Heart right ventricle (tissue), 16 donors: ENCODE results near the gene FOXF2. TPM values are rescaled to one million over a fixed set of nuclear protein-coding genes. Genes with fewer than 3 reads are reported as not detected.

Experiments used
- ATAC-seq, 8 donors: fragments of 200-7000 bp; cut with Tn5 transposase; one replicate each; pipeline ENCODE4 v1.9.1; 2020; ENCODE audit warnings: mild to moderate bottlenecking in 8 of 8, moderate library complexity in 8 of 8, moderate number of reproducible peaks in 1 of 8
- DNase-seq, 2 donors: peaks; one replicate each; pipeline ENCODE4 v3.0.0-alpha.2; 2020
- H3K27ac ChIP-seq, 10 donors: fragments of 200-600 bp; sonication (generic) in 2 of 10; one replicate each; pipeline versions ENCODE4 v1.5.0 to v1.8.0; 2020 to 2022; ENCODE audit warnings: mild to moderate bottlenecking in 3 of 10
- H3K27me3 ChIP-seq, 7 donors: fragments of 200-600 bp; one replicate each; pipeline ENCODE4 v1.8.0; 2021 to 2022; ENCODE audit warnings: mild to moderate bottlenecking in 2 of 7
- H3K36me3 ChIP-seq, 9 donors: fragments of 200-600 bp; sonication (generic) in 1 of 9; one replicate each; pipeline versions ENCODE4 v1.5.0 to v1.8.0; 2020 to 2022; ENCODE audit warnings: mild to moderate bottlenecking in 2 of 9
- H3K4me1 ChIP-seq, 9 donors: fragments of 200-600 bp; sonication (generic) in 1 of 9; one replicate each; pipeline versions ENCODE4 v1.5.0 to v1.8.0; 2020 to 2022; ENCODE audit warnings: mild to moderate bottlenecking in 4 of 9
- H3K4me3 ChIP-seq, 10 donors: fragments of 200-600 bp; sonication (generic) in 2 of 10; one replicate each; pipeline versions ENCODE4 v1.5.0 to v1.8.0; 2020 to 2022; ENCODE audit warnings: mild to moderate bottlenecking in 7 of 10, moderate library complexity in 2 of 10
- H3K9me3 ChIP-seq, 11 donors: fragments of 200-600 bp in 10 of 11; sonication (generic) in 2 of 11; one replicate each; pipeline versions ENCODE4 v1.5.0 to v1.8.0; 2013 to 2022; ENCODE audit warnings: mild to moderate bottlenecking in 2 of 11, control low read depth in 1 of 11, moderate library complexity in 1 of 11
- WGBS, 2 donors: extraction: QIAGEN DNeasy Blood & Tissue Kit; methylation state at CpG; one replicate each; pipeline ENCODE4 v1.1.7; 2013; ENCODE audit warnings: inconsistent platforms in 1 of 2; 5-methylcytosine and 5-hydroxymethylcytosine counted together
- intact Hi-C, 10 donors: fragments of 100-400 bp; cut with DNase I; formaldehyde crosslinking; loops; one replicate each; pipeline versions ENCODE4 v1.11.1 to v1.14.2; 2022
- polyA plus RNA-seq, 2 donors: library from polyadenylated mRNA; stranded (reverse); fragments of 200-250 nt; gene quantifications; one replicate each; pipeline ENCODE4 v1.2.3, GENCODE V29; 2013
- total RNA-seq, 10 donors: library from RNA; stranded (reverse); fragmentation: NEBNext Ultra II Directional in 3 of 10; extraction: Animal tissue kit (Norgen Biotek cat#: 25700) in 3 of 10; gene quantifications; one replicate each; pipeline versions ENCODE4 v1.2.1 to v1.2.4, GENCODE V29; 2021 to 2023
- TF ChIP-seq, protein P1 (sequence below), 9 donors: fragments of 200-600 bp; sonication (generic) in 2 of 9; IDR thresholded peaks; one replicate each; pipeline versions ENCODE4 v1.5.0 to v1.8.0; 2021 to 2022; ENCODE audit warnings: antibody characterized with exemption in 9 of 9, mild to moderate bottlenecking in 5 of 9, moderate library complexity in 1 of 9
- donor health status: Arrhythmogenic right ventricular cardiomyopathy.
- donor health status: ischemic (EF 13 %, LVEDD 7.1; RV severe dilation, severe dysfunction).
- donor health status: healthy with polysubstance abuse.
- donor health status: DM: no; HTN: yes; CAD: no.
- donor health status: DM: no; HTN: no; CAD: no.
- donor health status: ischemic (EF 25% LVEDD 6.9; RV normal size, moderate dysfunction).
- donor health status: ischemic (EF 25% LVEDD 5.7; RV mildly dilated, moderate dysfunction).
- donor health status: healthy.
- donor health status: DM: yes; HTN: yes; CAD: no.
- donor health status: Ischemic cardiomyopathy.
- donor health status: ischemic (EF 35%, LVEDD 5.7; RV mildly dilated, moderate dysfunction).
- donor health status: nonischemic (EF 11% LVEDD 7.7; RV severe dilation, severe dysfunction).
- donor health status: DM: yes; HTN: yes; CAD: no.
- donor health status: PGD.
- donor health status: ischemic (EF 29% LVEDD 5.4; RV normal size, mild dysfunction).
- donor health status: nonischemic (EF 23%, LVEDD 6.1; RV moderate dilation, normal function).

The FOXF2 gene
- total and polyA plus RNA-seq, 12 donors, result 0.10 to 0.18 (median 0.15) TPM; not detected in 3

DNA sequence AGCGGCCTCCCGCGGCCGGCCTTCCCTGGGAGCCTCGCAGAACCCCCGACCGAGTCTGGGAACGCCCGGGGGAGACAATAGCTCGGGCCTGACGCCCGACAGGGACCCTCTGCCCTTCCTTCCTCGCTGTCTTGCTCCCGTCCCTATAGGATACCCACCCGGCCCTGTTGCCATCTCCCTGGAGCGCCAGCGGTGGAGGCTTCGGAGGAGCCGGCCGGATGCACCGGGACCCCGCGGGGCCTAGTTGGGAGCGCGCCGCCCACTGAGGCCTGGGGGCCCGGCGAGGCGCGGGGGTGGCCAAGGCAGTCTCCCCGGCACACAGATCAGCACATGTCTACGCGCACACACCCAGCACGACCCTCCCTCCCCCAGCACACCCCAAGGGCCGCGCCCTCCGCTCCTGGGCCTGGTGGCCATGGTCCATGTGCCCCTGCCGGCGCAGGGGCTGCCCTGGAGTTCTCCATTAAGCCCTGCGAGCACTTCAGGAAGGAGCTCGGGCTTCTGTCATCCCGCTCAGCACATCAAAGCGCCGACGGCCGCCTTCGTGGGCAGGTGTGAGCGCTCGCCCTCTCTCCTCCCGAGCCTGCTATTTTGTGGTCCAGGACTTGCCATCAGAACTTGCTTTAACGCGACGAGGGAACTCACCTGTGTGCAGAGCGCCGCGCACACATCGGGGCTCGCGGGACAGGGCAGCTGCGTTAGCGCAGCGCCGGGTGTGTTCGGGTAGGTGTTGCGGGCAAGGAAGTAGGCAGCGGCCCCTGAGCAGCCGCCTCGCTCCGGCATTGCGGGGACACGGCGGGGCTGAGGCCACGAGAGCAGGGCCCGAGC, 3.7 kb downstream of the FOXF2 start:
- Histone ChIP-seq H3K36me3 (no peaks in the 10 kb centered on the region), H3K9me3 (no peaks in the 10 kb centered on the region), H3K27me3 (peaks cover 40 to 96% (median 93%) of the 10 kb centered on the region in 7 donors), H3K4me3 (peak overlapping the region in 7 of 10 donors; percentile 13 to 45 (median 31)), H3K4me1 (peaks cover 7 to 37% (median 18%) of the 10 kb centered on the region in 9 donors), H3K27ac (no peak overlapping the region)
- intact Hi-C loops, result loop anchor here in 3 of 10 donors (10.0 kb wide), 3 partner anchors 478 to 798 kb away; no protein-coding TSS in a partner anchor
- DNase-seq, result no peak
- 6 to 16% methylated on average over 63 to 74 of the region's 74 CpGs for WGBS, 2 donors
- ATAC-seq, result no peak
- TF ChIP-seq, protein P1, sequence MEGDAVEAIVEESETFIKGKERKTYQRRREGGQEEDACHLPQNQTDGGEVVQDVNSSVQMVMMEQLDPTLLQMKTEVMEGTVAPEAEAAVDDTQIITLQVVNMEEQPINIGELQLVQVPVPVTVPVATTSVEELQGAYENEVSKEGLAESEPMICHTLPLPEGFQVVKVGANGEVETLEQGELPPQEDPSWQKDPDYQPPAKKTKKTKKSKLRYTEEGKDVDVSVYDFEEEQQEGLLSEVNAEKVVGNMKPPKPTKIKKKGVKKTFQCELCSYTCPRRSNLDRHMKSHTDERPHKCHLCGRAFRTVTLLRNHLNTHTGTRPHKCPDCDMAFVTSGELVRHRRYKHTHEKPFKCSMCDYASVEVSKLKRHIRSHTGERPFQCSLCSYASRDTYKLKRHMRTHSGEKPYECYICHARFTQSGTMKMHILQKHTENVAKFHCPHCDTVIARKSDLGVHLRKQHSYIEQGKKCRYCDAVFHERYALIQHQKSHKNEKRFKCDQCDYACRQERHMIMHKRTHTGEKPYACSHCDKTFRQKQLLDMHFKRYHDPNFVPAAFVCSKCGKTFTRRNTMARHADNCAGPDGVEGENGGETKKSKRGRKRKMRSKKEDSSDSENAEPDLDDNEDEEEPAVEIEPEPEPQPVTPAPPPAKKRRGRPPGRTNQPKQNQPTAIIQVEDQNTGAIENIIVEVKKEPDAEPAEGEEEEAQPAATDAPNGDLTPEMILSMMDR (IDR thresholded peaks at IDR 0.05), result no peak

DNA sequence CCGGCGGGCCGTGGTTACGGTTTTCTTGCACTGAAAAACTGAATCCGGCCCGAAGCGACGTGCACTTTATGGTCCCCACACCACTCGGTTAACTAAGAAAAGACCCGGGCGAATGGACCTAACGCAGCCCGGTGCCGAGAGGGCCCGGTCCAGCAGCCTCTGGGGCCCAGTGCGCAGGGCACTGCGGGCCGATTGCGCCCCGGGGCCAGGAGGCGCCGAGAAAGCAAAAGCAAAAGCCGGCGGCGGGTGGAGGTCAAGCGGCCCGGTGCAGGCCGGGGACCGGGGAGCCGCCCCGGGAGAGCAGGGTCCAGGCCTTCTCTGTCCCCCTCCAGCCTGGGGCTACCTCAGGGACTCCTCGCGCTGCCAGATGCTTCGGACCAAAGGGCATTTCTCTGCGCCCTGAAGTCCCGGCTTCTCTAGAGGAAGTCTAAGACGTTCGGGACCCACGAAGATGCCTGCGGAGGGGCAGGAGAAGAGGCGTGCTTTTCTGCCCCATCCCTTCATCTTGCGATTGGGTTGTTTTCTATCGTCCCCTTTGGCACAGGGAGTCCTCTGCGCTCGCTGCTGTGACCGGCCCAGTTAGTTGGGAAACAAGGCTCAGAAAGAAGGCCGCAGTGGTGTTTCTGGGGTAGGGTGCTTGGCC, 4.4 kb downstream of the FOXF2 start:
- Histone ChIP-seq H3K27me3 (peaks cover 33 to 96% (median 93%) of the 10 kb centered on the region in 7 donors), H3K27ac (no peak overlapping the region), H3K9me3 (no peaks in the 10 kb centered on the region), H3K4me1 (peaks cover 3 to 32% (median 18%) of the 10 kb centered on the region in 9 donors), H3K36me3 (no peaks in the 10 kb centered on the region), H3K4me3 (peak overlapping the region in 8 of 10 donors; percentile 13 to 45 (median 30))
- ATAC-seq, result no peak
- intact Hi-C loops, result loop anchor here in 3 of 10 donors (10.0 kb wide), 3 partner anchors 479 to 799 kb away; no protein-coding TSS in a partner anchor
- DNase-seq, result no peak
- 11 to 20% methylated on average over 47 of the region's 47 CpGs for WGBS, 2 donors
- TF ChIP-seq, protein P1 (IDR thresholded peaks at IDR 0.05), result no peak

DNA sequence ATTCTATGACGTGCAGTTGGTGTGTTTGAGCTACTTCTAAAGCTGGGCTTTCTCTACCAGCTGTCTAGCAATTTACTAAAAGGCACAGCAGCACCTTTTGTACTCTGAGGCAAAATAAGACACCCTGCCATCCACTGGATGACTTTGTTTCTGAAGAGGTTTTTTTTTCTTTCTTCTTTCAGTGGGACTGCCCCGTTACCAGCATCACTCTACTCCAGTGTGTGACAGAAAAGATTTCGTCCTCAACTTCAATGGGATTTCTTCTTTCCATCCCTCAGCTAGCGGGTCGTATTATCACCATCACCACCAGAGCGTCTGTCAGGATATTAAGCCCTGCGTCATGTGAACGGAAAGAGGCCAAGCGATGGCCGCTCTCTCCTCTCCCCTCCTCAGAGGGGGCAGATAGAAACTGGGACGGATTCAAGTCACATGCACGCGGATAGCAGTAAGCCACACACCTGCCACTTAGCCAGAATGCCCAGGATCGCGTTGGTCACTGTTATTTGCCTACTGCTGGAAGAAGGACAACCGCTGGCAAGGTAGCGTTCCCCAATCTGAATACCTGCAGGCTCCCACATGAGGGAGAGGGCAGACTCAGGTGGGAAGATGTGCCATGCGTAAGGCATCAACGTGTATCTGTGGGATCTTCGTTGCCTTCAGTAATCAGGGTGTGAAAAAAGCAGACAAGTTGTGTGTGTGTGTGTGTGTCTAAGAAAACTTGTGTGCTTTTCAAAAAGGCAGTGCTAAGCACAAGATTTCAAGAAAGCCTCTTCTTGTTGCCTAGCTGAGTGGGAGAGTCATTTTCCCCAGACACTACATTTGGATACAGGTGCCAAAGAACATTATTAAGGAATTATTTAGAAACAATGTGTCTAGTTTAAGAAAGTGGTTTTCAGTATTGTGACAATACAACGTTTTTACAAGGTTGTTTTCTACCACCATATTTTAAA, 5.4 kb downstream of the FOXF2 start:
- no peaks in the 10 kb centered on the region for H3K9me3 ChIP-seq
- H3K36me3 ChIP-seq, result no peaks in the 10 kb centered on the region
- DNase-seq (no peak), ATAC-seq (no peak)
- intact Hi-C loops, result loop anchor here in 8 of 10 donors (5.0 to 10.0 kb wide), 6 partner anchors 480 to 802 kb away; no protein-coding TSS in a partner anchor
- no peak overlapping the region for H3K4me3 ChIP-seq
- H3K27ac ChIP-seq, result no peak overlapping the region
- 40 to 45% methylated on average over 21 of the region's 21 CpGs for WGBS, 2 donors
- peaks cover 0 to 27% (median 12%) of the 10 kb centered on the region in 9 donors for H3K4me1 ChIP-seq
- H3K27me3 ChIP-seq, result peaks cover 26 to 99% (median 94%) of the 10 kb centered on the region in 7 donors
- TF ChIP-seq, protein P1 (IDR thresholded peaks at IDR 0.05), result no peak
